Tibial artery (tissue), 4 donors: ENCODE results near the gene BCKDK.
A peak's percentile ranks its signal among the peaks of the same experiment; 100 is the strongest.

Experiments used
- DNase-seq, 2 donors: peaks; one replicate each; pipeline ENCODE4 v3.0.0-alpha.2; 2019
- H3K27ac ChIP-seq, 2 donors: fragments of 200-600 bp; sonication (generic) in 1 of 2; 1 replicate in 1 of 2; 2 replicates in 1 of 2; pipeline ENCODE4 v1.5.1; 2018 to 2019; ENCODE audit warnings: mild to moderate bottlenecking in 1 of 2
- H3K27me3 ChIP-seq, 2 donors: fragments of 200-600 bp; sonication (generic) in 1 of 2; one replicate each; pipeline versions ENCODE4 v1.5.1 to v1.6.0; 2016 to 2019
- H3K36me3 ChIP-seq, 3 donors: fragments of 200-600 bp; sonication (generic) in 2 of 3; one replicate each; pipeline ENCODE4 v1.5.1; 2016 to 2019; ENCODE audit warnings: mild to moderate bottlenecking in 2 of 3
- H3K4me1 ChIP-seq, 4 donors: fragments of 200-600 bp; sonication (generic) in 2 of 4; 1 replicate in 3 of 4; 2 replicates in 1 of 4; pipeline ENCODE4 v1.5.1; 2016 to 2019
- H3K4me3 ChIP-seq, 2 donors: fragments of 200-600 bp; sonication (generic) in 1 of 2; 1 replicate in 1 of 2; 2 replicates in 1 of 2; pipeline ENCODE4 v1.5.1; 2018 to 2019; ENCODE audit warnings: mild to moderate bottlenecking in 2 of 2
- H3K9me3 ChIP-seq, 3 donors: fragments of 200-600 bp; sonication (generic) in 1 of 3; one replicate each; pipeline ENCODE4 v1.5.1; 2016 to 2019
- intact Hi-C: fragments of 100-400 bp; cut with DNase I; formaldehyde crosslinking; loops from one replicate; pipeline ENCODE4 v1.15.0; 2023; ENCODE audit warnings: low total_unique reads
- TF ChIP-seq, protein P1 (sequence below), 2 experiments: fragments of 200-600 bp in 1 of 2; fragments of 450-650 bp in 1 of 2; IDR thresholded peaks; one replicate each; pipeline ENCODE4 v1.5.1; 2017 to 2019; ENCODE audit warnings: antibody characterized with exemption in 2 of 2, mild to moderate bottlenecking in 1 of 2, moderate library complexity in 1 of 2

BCKDK gene

DNA sequence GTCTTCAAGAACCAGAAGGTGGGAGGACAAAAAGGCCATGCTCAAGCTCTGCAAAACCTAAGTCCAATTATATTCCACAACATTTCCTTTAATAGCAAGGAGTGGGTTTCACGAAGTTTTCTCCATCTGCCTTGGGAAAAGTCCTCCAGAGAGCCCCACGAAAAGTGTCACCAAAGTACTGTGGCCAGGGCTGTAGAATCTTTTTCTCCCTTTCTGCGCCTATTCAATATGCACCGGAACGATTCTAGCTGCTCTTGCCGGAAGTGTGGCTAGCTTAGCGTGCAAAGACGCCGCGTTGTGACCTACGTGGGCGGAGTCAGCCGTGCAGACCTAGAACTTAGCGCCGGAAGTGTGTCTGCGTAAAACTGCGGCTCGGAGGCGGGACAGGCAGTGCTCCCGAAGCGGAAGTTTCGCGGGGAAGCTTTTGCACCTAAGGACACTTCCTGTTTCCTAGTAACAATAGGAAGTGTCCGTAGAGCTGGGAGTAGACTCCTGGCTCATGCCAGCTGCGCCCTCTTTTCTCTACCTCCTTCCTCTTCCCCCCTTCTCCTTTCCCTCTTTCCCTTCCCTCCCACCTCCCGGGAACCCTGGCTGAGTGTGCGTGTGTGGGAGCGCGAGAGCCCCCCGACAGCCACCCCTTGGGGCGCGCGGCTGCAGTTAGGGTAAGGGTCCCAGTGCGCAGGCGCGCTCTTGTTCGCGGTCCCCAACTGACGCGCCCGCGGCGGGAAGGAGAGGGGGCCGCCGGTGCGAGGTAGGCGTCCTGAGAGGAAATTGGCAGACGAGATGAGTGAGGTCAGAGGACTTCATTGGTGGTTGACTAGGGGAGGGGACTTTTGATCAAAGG lies 34.0 kb upstream of the BCKDK start, which contains the start of the genes ZNF646 and ZNF668:
ZNF646 (plus strand) TSS at position 453 of the 844 bp plus-strand sequence. CDS start 1,903 bp downstream, outside the sequence.
ZNF668 (minus strand) TSS at position 271 of the 844 bp plus-strand sequence. CDS start 9,781 bp downstream, outside the sequence.
- Histone ChIP-seq H3K27ac (peak within 1 kb of the TSS; percentile 89 to 95), H3K36me3 (peaks cover 23 to 32% (median 31%) of the 10 kb centered on the region in 3 donors), H3K27me3 (no peaks in the 10 kb centered on the region), H3K4me1 (peaks cover 0 to 32% (median 23%) of the 10 kb centered on the region in 4 donors), H3K9me3 (no peaks in the 10 kb centered on the region), H3K4me3 (peak within 1 kb of the TSS; percentile 90 to 91)
- peak; percentile 99 for DNase-seq
- TF ChIP-seq, protein P1, sequence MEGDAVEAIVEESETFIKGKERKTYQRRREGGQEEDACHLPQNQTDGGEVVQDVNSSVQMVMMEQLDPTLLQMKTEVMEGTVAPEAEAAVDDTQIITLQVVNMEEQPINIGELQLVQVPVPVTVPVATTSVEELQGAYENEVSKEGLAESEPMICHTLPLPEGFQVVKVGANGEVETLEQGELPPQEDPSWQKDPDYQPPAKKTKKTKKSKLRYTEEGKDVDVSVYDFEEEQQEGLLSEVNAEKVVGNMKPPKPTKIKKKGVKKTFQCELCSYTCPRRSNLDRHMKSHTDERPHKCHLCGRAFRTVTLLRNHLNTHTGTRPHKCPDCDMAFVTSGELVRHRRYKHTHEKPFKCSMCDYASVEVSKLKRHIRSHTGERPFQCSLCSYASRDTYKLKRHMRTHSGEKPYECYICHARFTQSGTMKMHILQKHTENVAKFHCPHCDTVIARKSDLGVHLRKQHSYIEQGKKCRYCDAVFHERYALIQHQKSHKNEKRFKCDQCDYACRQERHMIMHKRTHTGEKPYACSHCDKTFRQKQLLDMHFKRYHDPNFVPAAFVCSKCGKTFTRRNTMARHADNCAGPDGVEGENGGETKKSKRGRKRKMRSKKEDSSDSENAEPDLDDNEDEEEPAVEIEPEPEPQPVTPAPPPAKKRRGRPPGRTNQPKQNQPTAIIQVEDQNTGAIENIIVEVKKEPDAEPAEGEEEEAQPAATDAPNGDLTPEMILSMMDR (IDR thresholded peaks at IDR 0.05) = no peak
- intact Hi-C loops = loop anchor here (2.0 to 10.0 kb wide), 3 partner anchors 39 to 371 kb away; partner anchors contain the start of genes HSD3B7 and ZNF843

DNA sequence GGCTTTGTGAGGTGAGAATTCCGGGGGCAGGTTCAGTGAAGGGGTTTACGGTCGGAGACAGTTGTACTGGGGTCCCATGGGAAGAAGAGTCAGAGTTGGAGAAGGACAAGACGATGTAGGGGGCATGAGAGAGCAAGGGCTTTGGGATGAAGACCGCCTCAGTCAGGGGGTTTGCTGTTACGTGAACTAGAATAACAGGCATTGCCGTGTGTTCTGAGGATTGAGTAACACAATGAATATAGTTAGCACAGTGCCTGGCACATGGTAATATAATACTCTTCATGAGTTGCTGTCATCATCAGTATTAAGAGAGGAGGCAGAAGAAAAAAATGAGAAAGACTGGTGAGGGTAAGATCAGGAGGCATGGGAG lies 33.4 kb upstream of the BCKDK start:
- no peak for DNase-seq
- Histone ChIP-seq H3K4me1 (peaks cover 0 to 32% (median 23%) of the 10 kb centered on the region in 4 donors), H3K4me3 (peak overlapping the region; percentile 90 to 91), H3K27me3 (no peaks in the 10 kb centered on the region), H3K36me3 (peaks cover 28 to 38% (median 37%) of the 10 kb centered on the region in 3 donors), H3K27ac (peak overlapping the region; percentile 89 to 95), H3K9me3 (no peaks in the 10 kb centered on the region)
- TF ChIP-seq, protein P1 (IDR thresholded peaks at IDR 0.05) = no peak
- intact Hi-C loops = loop anchor here (2.0 to 10.0 kb wide), 3 partner anchors 40 to 370 kb away; partner anchors contain the start of genes HSD3B7 and ZNF843

GRCh38 chr16:31076319-31076718 lies 31.9 kb upstream of the BCKDK start:
- Histone ChIP-seq H3K36me3 (peaks cover 42 to 53% (median 53%) of the 10 kb centered on the region in 3 donors), H3K9me3 (no peaks in the 10 kb centered on the region), H3K27me3 (no peaks in the 10 kb centered on the region), H3K4me1 (peaks cover 0 to 31% (median 23%) of the 10 kb centered on the region in 4 donors), H3K27ac (no peak overlapping the region), H3K4me3 (no peak overlapping the region)
- no peak for DNase-seq
- intact Hi-C loops = loop anchor here (10.0 kb wide), 1 partner anchor 368 kb away; the partner anchor contains the start of gene ZNF843
- TF ChIP-seq, protein P1 (IDR thresholded peaks at IDR 0.05) = no peak

- DNase-seq = no peak
Measured at GRCh38 chr16:31077024-31077423, 31.2 kb upstream of the BCKDK start.

More at GRCh38 chr16:31077024-31077423, 31.2 kb upstream of the BCKDK start:
- Histone ChIP-seq H3K4me1 (peaks cover 0 to 31% (median 25%) of the 10 kb centered on the region in 4 donors), H3K4me3 (no peak overlapping the region), H3K36me3 (peaks cover 43 to 60% (median 56%) of the 10 kb centered on the region in 3 donors), H3K27me3 (no peaks in the 10 kb centered on the region), H3K9me3 (no peaks in the 10 kb centered on the region), H3K27ac (no peak overlapping the region)
- intact Hi-C loops = loop anchor here (10.0 kb wide), 1 partner anchor 368 kb away; the partner anchor contains the start of gene ZNF843
- TF ChIP-seq, protein P1 (IDR thresholded peaks at IDR 0.05) = no peak
